ENCODE data around the gene SHISA7.

Gene SHISA7

GRCh38 chr19:55386493-55386971 lies 56.6 kb downstream of the SHISA7 start:
- H3K4me3 ChIP-seq (ENCODE audit: control insufficient read depth, low read depth, low read length): peak overlapping the region; percentile 85
- no peak for DNase-seq (ENCODE audit: low read depth)
- TF ChIP-seq CTCF (IDR thresholded peaks at IDR 0.05; ENCODE audit: control insufficient read depth, insufficient read depth, low read depth, low read length, missing control alignments): no peak

GRCh38 chr19:55385724-55386492 lies 57.2 kb downstream of the SHISA7 start, which contains the start of gene RPL28:
TSS of gene RPL28 (plus strand) at chr19:55385932. CDS start at chr19:55386358, 426 bp downstream.
- TF ChIP-seq CTCF (IDR thresholded peaks at IDR 0.05; ENCODE audit: control insufficient read depth, insufficient read depth, low read depth, low read length, missing control alignments): no peak
- H3K4me3 ChIP-seq (ENCODE audit: control insufficient read depth, low read depth, low read length): peak within 1 kb of the TSS; percentile 85
- peak; percentile 86 for DNase-seq (ENCODE audit: low read depth)

- no peak for TF ChIP-seq CTCF (IDR thresholded peaks at IDR 0.05; ENCODE audit: control insufficient read depth, insufficient read depth, low read depth, low read length, missing control alignments)
- peak; percentile 79 for DNase-seq (ENCODE audit: low read depth)
- peak overlapping the region; percentile 45 for H3K4me3 ChIP-seq (ENCODE audit: control insufficient read depth, low read depth, low read length)
Measured at GRCh38 chr19:55384920-55385723, 58.0 kb downstream of the SHISA7 start.

GRCh38 chr19:55384131-55384919 lies 58.8 kb downstream of the SHISA7 start, which contains the start of gene TMEM238:
TSS of gene TMEM238 (minus strand) at chr19:55384292. CDS start at chr19:55384259, 33 bp downstream.
- H3K4me3 ChIP-seq (ENCODE audit: control insufficient read depth, low read depth, low read length): peak within 1 kb of the TSS; percentile 45
- DNase-seq (ENCODE audit: low read depth): no peak
- TF ChIP-seq CTCF (IDR thresholded peaks at IDR 0.05; ENCODE audit: control insufficient read depth, insufficient read depth, low read depth, low read length, missing control alignments): no peak

GRCh38 chr19:55383279-55384130 lies 59.6 kb downstream of the SHISA7 start:
- no peak for DNase-seq (ENCODE audit: low read depth)
- peak overlapping the region; percentile 43 for H3K4me3 ChIP-seq (ENCODE audit: control insufficient read depth, low read depth, low read length)
- TF ChIP-seq CTCF (IDR thresholded peaks at IDR 0.05; ENCODE audit: control insufficient read depth, insufficient read depth, low read depth, low read length, missing control alignments): no peak

All from AG09309 (cell line).